Measurements from ENCODE around the gene ZNF362.
"Not testable (repeated sequence)": the region's sequence is repeated elsewhere in the genome, so short reads cannot be mapped to it uniquely, and the experiment has no call there.

ZNF362 gene

GRCh38 chr1:33288976-33289857, 32.9 kb downstream of the ZNF362 start:
- CTCF ChIA-PET = interaction anchor here (0.9 to 1.3 kb wide), 3 partner anchors 8 to 16 kb away, joined by 3 to 4 read pairs (median 4); no protein-coding TSS in a partner anchor
- POLR2A ChIA-PET = no interaction called here
- TF ChIP-seq CTCF (IDR thresholded peaks at IDR 0.05; ENCODE audit: control extremely low read depth, extremely low read depth, low read depth, missing control alignments) = no peak
- DNase-seq (ENCODE audit: extremely low spot score) = no peak

- POLR2A ChIA-PET = no interaction called here
- CTCF ChIA-PET = interaction anchor here (1.3 kb wide), 1 partner anchor 9 kb away, joined by 4 read pairs; no protein-coding TSS in a partner anchor
- no peak for DNase-seq (ENCODE audit: extremely low spot score)
- TF ChIP-seq CTCF (IDR thresholded peaks at IDR 0.05; ENCODE audit: control extremely low read depth, extremely low read depth, low read depth, missing control alignments) = no peak
These were observed 33.5 kb downstream of the ZNF362 start for GRCh38 chr1:33289858-33290154.

- CTCF ChIA-PET; POLR2A ChIA-PET; DNase-seq (ENCODE audit: extremely low spot score): not testable (repeated sequence)
These were observed 34.3 kb downstream of the ZNF362 start for GRCh38 chr1:33290615-33291014.

- DNase-seq (ENCODE audit: extremely low spot score) = no peak
- TF ChIP-seq CTCF (IDR thresholded peaks at IDR 0.05; ENCODE audit: control extremely low read depth, extremely low read depth, low read depth, missing control alignments) = no peak
- CTCF ChIA-PET = interaction anchor here (0.7 to 7.7 kb wide), 5 partner anchors 21 to 177 kb away, joined by 3 to 158 read pairs (median 3); partner anchors contain the start of gene ZSCAN20
- POLR2A ChIA-PET = no interaction called here
These were observed 36.5 kb downstream of the ZNF362 start for GRCh38 chr1:33292726-33293340.

- ChIA-PET POLR2A (no interaction called here), CTCF (interaction anchor here (0.9 to 7.7 kb wide), 25 partner anchors 10 to 211 kb away, joined by 3 to 158 read pairs (median 9); partner anchors contain the start of gene ZSCAN20)
- TF ChIP-seq CTCF (IDR thresholded peaks at IDR 0.05; ENCODE audit: control extremely low read depth, extremely low read depth, low read depth, missing control alignments) = no peak
- no peak for DNase-seq (ENCODE audit: extremely low spot score)
These were observed 38.0 kb downstream of the ZNF362 start for GRCh38 chr1:33294071-33295010.

GRCh38 chr1:33295023-33295422, 38.7 kb downstream of the ZNF362 start:
- ChIA-PET CTCF (interaction anchor here (0.9 to 7.7 kb wide), 46 partner anchors 11 to 338 kb away, joined by 3 to 158 read pairs (median 6); partner anchors contain the start of genes A3GALT2 and ZSCAN20), POLR2A (no interaction called here)
- TF ChIP-seq CTCF (IDR thresholded peaks at IDR 0.05; ENCODE audit: control extremely low read depth, extremely low read depth, low read depth, missing control alignments) = no peak
- DNase-seq (ENCODE audit: extremely low spot score) = no peak
